Neural progenitor cell (in vitro differentiated cells): ENCODE data around the gene LYRM4. TPM values are rescaled to one million over a fixed set of nuclear protein-coding genes. Genes with fewer than 3 reads are reported as not detected.

Source experiments
- DNase-seq: peaks from one replicate; pipeline ENCODE4 v3.0.0-alpha.2; 2016; ENCODE audit warnings: low spot score
- H2AFZ ChIP-seq: fragments of 200-600 bp; sonication (generic); replicated peaks from 2 replicates; pipeline ENCODE4 v1.6.1; 2016; ENCODE audit warnings: antibody characterized with exemption
- H3F3A ChIP-seq: fragments of 200-600 bp; sonication (generic); 2 replicates; pipeline ENCODE4 v1.6.1; 2016; ENCODE audit warnings: antibody characterized with exemption, low read depth
- H3K27ac ChIP-seq: fragments of 200-600 bp; sonication (generic); 2 replicates; pipeline ENCODE4 v1.5.1; 2016; ENCODE audit warnings: mild to moderate bottlenecking
- H3K27me3 ChIP-seq: fragments of 200-600 bp; sonication (generic); 2 replicates; pipeline ENCODE4 v1.6.1; 2016; ENCODE audit warnings: mild to moderate bottlenecking, moderate library complexity
- H3K36me3 ChIP-seq: fragments of 200-600 bp; sonication (generic); 2 replicates; pipeline ENCODE4 v1.5.1; 2016
- H3K4me1 ChIP-seq: fragments of 200-600 bp; sonication (generic); 2 replicates; pipeline ENCODE4 v1.6.1; 2016; ENCODE audit warnings: mixed run types
- H3K4me2 ChIP-seq: fragments of 200-600 bp; sonication (generic); 2 replicates; pipeline ENCODE4 v1.6.1; 2016
- H3K4me3 ChIP-seq: fragments of 200-600 bp; sonication (generic); 2 replicates; pipeline ENCODE4 v1.5.1; 2016
- H3K79me2 ChIP-seq: fragments of 200-600 bp; sonication (generic); 2 replicates; pipeline ENCODE4 v1.6.1; 2016; ENCODE audit warnings: low read depth
- H3K9ac ChIP-seq: fragments of 200-600 bp; sonication (generic); 2 replicates; pipeline ENCODE4 v1.6.1; 2016
- H3K9me3 ChIP-seq: fragments of 200-600 bp; sonication (generic); 2 replicates; pipeline ENCODE4 v1.5.1; 2016; ENCODE audit warnings: low read depth
- H4K20me1 ChIP-seq: fragments of 200-600 bp; sonication (generic); 2 replicates; pipeline ENCODE4 v1.6.1; 2016; ENCODE audit warnings: low read depth
- H3K27ac Mint-ChIP-seq: 3 replicates; pipeline ENCODE4 v1.8.0; 2021; ENCODE audit warnings: mixed read lengths
- H3K27me3 Mint-ChIP-seq: 2 replicates; pipeline ENCODE4 v1.8.0; 2022; ENCODE audit warnings: low read depth, mild to moderate bottlenecking, inconsistent platforms, moderate library complexity, mixed read lengths; ENCODE audit not compliant: insufficient read depth
- H3K36me3 Mint-ChIP-seq: 3 replicates; pipeline ENCODE4 v1.8.0; 2021; ENCODE audit warnings: mixed read lengths
- H3K4me1 Mint-ChIP-seq: 3 replicates; pipeline ENCODE4 v1.8.0; 2021; ENCODE audit warnings: mixed read lengths
- H3K4me3 Mint-ChIP-seq: 3 replicates; pipeline ENCODE4 v1.8.0; 2021; ENCODE audit warnings: mild to moderate bottlenecking, moderate library complexity, mixed read lengths
- H3K9me3 Mint-ChIP-seq: 3 replicates; pipeline ENCODE4 v1.8.0; 2020; ENCODE audit warnings: mixed read lengths
- EZH2 ChIP-seq: fragments of 200-600 bp; sonication (generic); IDR thresholded peaks from 2 replicates; pipeline ENCODE4 v1.6.1; 2017; ENCODE audit warnings: antibody characterized with exemption, mild to moderate bottlenecking, moderate library complexity
- EZH2phosphoT487 ChIP-seq: fragments of 200-600 bp; sonication (generic); IDR thresholded peaks from 2 replicates; pipeline ENCODE4 v1.6.1; 2017; ENCODE audit warnings: antibody characterized with exemption
- total RNA-seq: library from RNA; depleted of rRNA; stranded (reverse); fragments of >200 nt; gene quantifications from 2 replicates; pipeline ENCODE4 v1.2.3, GENCODE V29; 2015; ENCODE audit warnings: low replicate concordance
- TF ChIP-seq, protein P1 (sequence below): fragments of 200-600 bp; sonication (generic); IDR thresholded peaks from 2 replicates; pipeline ENCODE4 v1.5.1; 2017; ENCODE audit warnings: antibody characterized with exemption, mild to moderate bottlenecking

Gene LYRM4
- total RNA-seq, 1 donor from 2014 or later = 23.9 TPM

DNA sequence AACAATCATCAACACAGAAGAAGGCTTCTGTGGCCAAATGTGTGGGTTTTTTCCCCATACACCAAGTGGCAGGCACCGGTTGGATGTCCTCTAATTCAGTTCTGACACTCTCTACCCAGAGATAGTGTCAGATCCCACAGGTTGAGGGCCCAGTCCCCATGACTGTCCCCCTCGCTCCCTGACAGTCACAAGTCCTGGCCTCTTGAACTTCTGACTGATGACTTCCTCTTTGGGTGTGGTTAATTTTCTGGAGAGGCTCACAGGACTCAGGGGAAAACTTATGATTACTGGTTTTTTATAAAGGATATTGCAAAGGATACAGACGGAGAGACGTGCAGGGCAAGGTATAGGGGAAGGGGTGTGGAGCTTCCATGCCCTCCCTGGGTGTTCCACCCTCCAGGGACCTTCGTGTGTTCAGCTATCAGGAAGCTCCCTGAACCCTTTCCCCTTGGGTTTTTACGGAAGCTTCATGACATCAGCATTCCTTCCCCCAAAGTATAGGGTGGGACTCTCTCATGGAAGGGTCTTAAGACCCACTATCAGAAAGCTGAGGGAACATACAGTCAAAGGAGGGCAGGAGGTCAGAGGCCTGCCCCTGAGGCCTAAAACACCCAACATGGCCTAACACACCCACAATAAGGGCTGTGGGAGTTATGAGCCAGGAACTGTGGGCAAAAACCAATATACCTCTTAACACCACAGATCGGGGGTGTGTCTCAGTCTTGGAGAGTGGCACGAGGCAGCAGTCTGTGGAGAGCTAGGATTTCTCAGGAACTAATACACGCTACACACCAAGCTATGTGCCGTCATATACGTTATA is 33.9 kb upstream of the LYRM4 start:
- no peak for DNase-seq
- Mint-ChIP-seq H3K4me1 (peaks cover 4% of the 10 kb centered on the region), H3K27ac (no peak overlapping the region), H3K9me3 (no peaks in the 10 kb centered on the region), H3K4me3 (no peak overlapping the region), H3K36me3 (peaks cover 2% of the 10 kb centered on the region), H3K27me3 (peaks cover 2% of the 10 kb centered on the region)
- no peak overlapping the region for H3K27ac ChIP-seq
- H3K4me2 ChIP-seq = no peak overlapping the region
- H4K20me1 ChIP-seq = no peaks in the 10 kb centered on the region
- no peaks in the 10 kb centered on the region for H3K27me3 ChIP-seq
- no peaks in the 10 kb centered on the region for H3K79me2 ChIP-seq
- H3K9ac ChIP-seq = no peak overlapping the region
- no peak overlapping the region for H2AFZ ChIP-seq
- H3K9me3 ChIP-seq = no peaks in the 10 kb centered on the region
- no peaks in the 10 kb centered on the region for H3F3A ChIP-seq
- H3K36me3 ChIP-seq = no peaks in the 10 kb centered on the region
- no peak overlapping the region for H3K4me3 ChIP-seq
- TF ChIP-seq EZH2phosphoT487 = no peak
- TF ChIP-seq, protein P1, sequence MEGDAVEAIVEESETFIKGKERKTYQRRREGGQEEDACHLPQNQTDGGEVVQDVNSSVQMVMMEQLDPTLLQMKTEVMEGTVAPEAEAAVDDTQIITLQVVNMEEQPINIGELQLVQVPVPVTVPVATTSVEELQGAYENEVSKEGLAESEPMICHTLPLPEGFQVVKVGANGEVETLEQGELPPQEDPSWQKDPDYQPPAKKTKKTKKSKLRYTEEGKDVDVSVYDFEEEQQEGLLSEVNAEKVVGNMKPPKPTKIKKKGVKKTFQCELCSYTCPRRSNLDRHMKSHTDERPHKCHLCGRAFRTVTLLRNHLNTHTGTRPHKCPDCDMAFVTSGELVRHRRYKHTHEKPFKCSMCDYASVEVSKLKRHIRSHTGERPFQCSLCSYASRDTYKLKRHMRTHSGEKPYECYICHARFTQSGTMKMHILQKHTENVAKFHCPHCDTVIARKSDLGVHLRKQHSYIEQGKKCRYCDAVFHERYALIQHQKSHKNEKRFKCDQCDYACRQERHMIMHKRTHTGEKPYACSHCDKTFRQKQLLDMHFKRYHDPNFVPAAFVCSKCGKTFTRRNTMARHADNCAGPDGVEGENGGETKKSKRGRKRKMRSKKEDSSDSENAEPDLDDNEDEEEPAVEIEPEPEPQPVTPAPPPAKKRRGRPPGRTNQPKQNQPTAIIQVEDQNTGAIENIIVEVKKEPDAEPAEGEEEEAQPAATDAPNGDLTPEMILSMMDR = no peak
- TF ChIP-seq EZH2 = no peak
- no peaks in the 10 kb centered on the region for H3K4me1 ChIP-seq

DNA sequence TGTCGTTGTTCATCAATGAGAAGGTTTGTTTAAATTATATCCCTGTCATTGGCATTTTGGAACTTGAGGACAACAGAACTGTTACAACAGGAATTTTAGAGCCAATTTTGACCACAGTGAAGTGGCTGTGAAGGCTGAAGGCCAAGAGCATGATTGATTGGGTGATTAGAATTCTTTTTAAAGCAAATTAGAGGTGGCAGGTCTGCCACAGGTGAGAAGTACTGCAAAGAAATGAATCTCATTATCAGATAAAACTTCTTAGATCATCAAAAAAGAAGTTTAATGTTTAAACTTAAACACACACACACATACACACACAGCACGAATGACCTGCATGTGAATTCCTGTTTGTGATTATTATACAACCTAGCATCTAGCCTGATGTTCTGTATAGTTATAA is 32.9 kb upstream of the LYRM4 start:
- peaks cover 2% of the 10 kb centered on the region for H3K27me3 Mint-ChIP-seq
- H3K27ac Mint-ChIP-seq = no peak overlapping the region
- Histone ChIP-seq H3K4me1 (no peaks in the 10 kb centered on the region), H3K9me3 (no peaks in the 10 kb centered on the region), H2AFZ (no peak overlapping the region), H3F3A (no peaks in the 10 kb centered on the region), H4K20me1 (no peaks in the 10 kb centered on the region), H3K4me2 (no peak overlapping the region), H3K27me3 (no peaks in the 10 kb centered on the region), H3K4me3 (no peak overlapping the region), H3K79me2 (no peaks in the 10 kb centered on the region), H3K9ac (no peak overlapping the region), H3K27ac (no peak overlapping the region), H3K36me3 (no peaks in the 10 kb centered on the region)
- H3K36me3 Mint-ChIP-seq = peaks cover 2% of the 10 kb centered on the region
- H3K4me1 Mint-ChIP-seq = no peaks in the 10 kb centered on the region
- TF ChIP-seq, protein P1 = no peak
- TF ChIP-seq EZH2phosphoT487 (no peak), EZH2 (no peak)
- H3K9me3 Mint-ChIP-seq = no peaks in the 10 kb centered on the region
- no peak overlapping the region for H3K4me3 Mint-ChIP-seq
- no peak for DNase-seq

DNA sequence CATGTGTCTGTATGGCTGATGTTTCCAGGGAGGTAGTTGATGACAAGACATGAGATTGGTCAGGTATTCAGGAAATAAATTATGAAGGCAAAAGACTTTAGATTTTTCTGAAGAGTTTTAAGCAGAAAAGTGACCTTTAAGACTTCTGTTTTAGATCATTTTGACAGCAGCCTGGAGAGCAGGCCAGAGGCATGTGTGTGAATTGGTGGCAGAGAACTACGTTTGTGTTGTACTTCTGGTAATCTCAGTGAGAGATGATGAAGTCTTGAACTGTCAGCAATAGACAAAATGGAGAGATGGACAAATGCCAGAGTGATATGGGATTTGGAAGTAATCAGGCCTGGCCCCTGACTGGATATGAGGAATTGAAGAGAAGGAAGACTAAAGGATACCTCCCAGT is 31.4 kb upstream of the LYRM4 start:
- H3K9me3 ChIP-seq = no peaks in the 10 kb centered on the region
- H3F3A ChIP-seq = no peaks in the 10 kb centered on the region
- no peak overlapping the region for H3K27ac Mint-ChIP-seq
- no peaks in the 10 kb centered on the region for H3K27me3 ChIP-seq
- TF ChIP-seq EZH2phosphoT487 (no peak), EZH2 (no peak)
- TF ChIP-seq, protein P1 = no peak
- peaks cover 5% of the 10 kb centered on the region for H3K4me1 Mint-ChIP-seq
- no peak overlapping the region for H3K27ac ChIP-seq
- H3K36me3 ChIP-seq = no peaks in the 10 kb centered on the region
- H3K4me3 ChIP-seq = no peak overlapping the region
- H3K4me3 Mint-ChIP-seq = no peak overlapping the region
- no peak overlapping the region for H3K4me2 ChIP-seq
- no peak overlapping the region for H3K9ac ChIP-seq
- H3K79me2 ChIP-seq = no peaks in the 10 kb centered on the region
- no peaks in the 10 kb centered on the region for H3K9me3 Mint-ChIP-seq
- H4K20me1 ChIP-seq = no peaks in the 10 kb centered on the region
- H3K4me1 ChIP-seq = no peaks in the 10 kb centered on the region
- peaks cover 2% of the 10 kb centered on the region for H3K36me3 Mint-ChIP-seq
- DNase-seq = no peak
- no peak overlapping the region for H2AFZ ChIP-seq
- H3K27me3 Mint-ChIP-seq = peaks cover 2% of the 10 kb centered on the region
